Duodenal mucosa (tissue), 2 donors: ENCODE measurements around the gene IQCK.
"Not testable (repeated sequence)": the region's sequence is repeated elsewhere in the genome, so short reads cannot be mapped to it uniquely, and the experiment has no call there.

Source experiments
- H3K27ac ChIP-seq: one replicate; pipeline ENCODE4 v1.7.0; 2013; ENCODE audit warnings: low read depth, low read length
- H3K27me3 ChIP-seq, 2 donors: one replicate each; pipeline ENCODE4 v1.7.0; 2013; ENCODE audit warnings: low read length in 2 of 2, control low read depth in 1 of 2; ENCODE audit not compliant: insufficient read depth in 2 of 2, control insufficient read depth in 1 of 2
- H3K36me3 ChIP-seq, 2 donors: one replicate each; pipeline ENCODE4 v1.7.0; 2013; ENCODE audit warnings: low read length in 2 of 2, control low read depth in 1 of 2; ENCODE audit not compliant: insufficient read depth in 2 of 2, control insufficient read depth in 1 of 2
- H3K4me1 ChIP-seq, 2 donors: one replicate each; pipeline ENCODE4 v1.7.0; 2013; ENCODE audit warnings: low read length in 2 of 2, control low read depth in 1 of 2; ENCODE audit not compliant: insufficient read depth in 2 of 2, control insufficient read depth in 1 of 2
- H3K4me3 ChIP-seq, 2 donors: one replicate each; pipeline ENCODE4 v1.7.0; 2013; ENCODE audit warnings: low read length in 2 of 2, low read depth in 1 of 2
- H3K9ac ChIP-seq, 2 donors: one replicate each; pipeline ENCODE4 v1.7.0; 2013; ENCODE audit warnings: low read length in 2 of 2, low read depth in 1 of 2
- H3K9me3 ChIP-seq, 2 donors: one replicate each; pipeline ENCODE4 v1.7.0; 2013; ENCODE audit warnings: low read length in 2 of 2, control low read depth in 1 of 2; ENCODE audit not compliant: control insufficient read depth in 1 of 2

Gene IQCK, protein sequence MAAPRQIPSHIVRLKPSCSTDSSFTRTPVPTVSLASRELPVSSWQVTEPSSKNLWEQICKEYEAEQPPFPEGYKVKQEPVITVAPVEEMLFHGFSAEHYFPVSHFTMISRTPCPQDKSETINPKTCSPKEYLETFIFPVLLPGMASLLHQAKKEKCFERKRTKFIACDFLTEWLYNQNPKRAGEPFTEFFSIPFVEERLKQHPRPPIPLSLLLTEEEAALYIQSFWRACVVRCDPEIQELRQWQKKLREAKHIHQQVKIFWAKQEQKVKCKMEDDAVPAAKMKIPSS

GRCh38 chr16:19717741-19718623 lies at the start of gene IQCK, which contains the start of gene KNOP1:
TSS of gene IQCK (plus strand) at chr16:19718271. CDS start at chr16:19718307, 36 bp downstream.
TSS of gene KNOP1 (minus strand) at chr16:19718227. CDS start at chr16:19715035, 3,192 bp downstream.
- Histone ChIP-seq H3K4me3 (peak within 1 kb of the TSS; percentile 90), H3K36me3 (peaks cover 0 to 12% of the 10 kb centered on the region in 2 donors), H3K4me1 (peaks cover 20 to 22% of the 10 kb centered on the region in 2 donors), H3K27me3 (no peaks in the 10 kb centered on the region), H3K9ac (peak within 1 kb of the TSS; percentile 62 to 67), H3K9me3 (no peaks in the 10 kb centered on the region), H3K27ac (peak within 1 kb of the TSS; percentile 50)

GRCh38 chr16:19672378-19672777 lies 45.7 kb upstream of the IQCK start:
- Histone ChIP-seq H3K9ac (no peak overlapping the region), H3K9me3 (no peaks in the 10 kb centered on the region), H3K36me3 (peaks cover 18 to 35% of the 10 kb centered on the region in 2 donors), H3K27ac (no peak overlapping the region), H3K27me3 (no peaks in the 10 kb centered on the region), H3K4me1 (no peaks in the 10 kb centered on the region), H3K4me3 (no peak overlapping the region)

GRCh38 chr16:19674485-19674884 lies 43.6 kb upstream of the IQCK start:
- Histone ChIP-seq H3K9me3 (no peaks in the 10 kb centered on the region), H3K27me3 (no peaks in the 10 kb centered on the region), H3K4me1 (no peaks in the 10 kb centered on the region), H3K9ac (no peak overlapping the region), H3K36me3 (peaks cover 10 to 25% of the 10 kb centered on the region in 2 donors), H3K27ac (no peak overlapping the region), H3K4me3 (no peak overlapping the region)

GRCh38 chr16:19677402-19677801 lies 40.7 kb upstream of the IQCK start:
- H3K27me3 ChIP-seq = no peaks in the 10 kb centered on the region
- H3K36me3 ChIP-seq = peaks cover 8 to 23% of the 10 kb centered on the region in 2 donors
- no peaks in the 10 kb centered on the region for H3K4me1 ChIP-seq
- no peak overlapping the region for H3K9ac ChIP-seq
- H3K4me3 ChIP-seq = no peak overlapping the region
- H3K27ac ChIP-seq = no peak overlapping the region
- H3K9me3 ChIP-seq = no peaks in the 10 kb centered on the region

- H3K4me1 ChIP-seq = no peaks in the 10 kb centered on the region
- H3K9me3 ChIP-seq = no peaks in the 10 kb centered on the region
- H3K27ac ChIP-seq = no peak overlapping the region
- H3K36me3 ChIP-seq = peaks cover 14 to 36% of the 10 kb centered on the region in 2 donors
- H3K9ac ChIP-seq = no peak overlapping the region
- no peaks in the 10 kb centered on the region for H3K27me3 ChIP-seq
- no peak overlapping the region for H3K4me3 ChIP-seq
Measured at GRCh38 chr16:19678804-19679203, 39.3 kb upstream of the IQCK start.

GRCh38 chr16:19679281-19679680 lies 38.8 kb upstream of the IQCK start:
- H3K4me1 ChIP-seq, H3K27ac ChIP-seq, H3K27me3 ChIP-seq, H3K9me3 ChIP-seq, H3K9ac ChIP-seq, H3K4me3 ChIP-seq: not testable (repeated sequence)
- peaks cover 15 to 41% of the 10 kb centered on the region in 2 donors for H3K36me3 ChIP-seq

DNA sequence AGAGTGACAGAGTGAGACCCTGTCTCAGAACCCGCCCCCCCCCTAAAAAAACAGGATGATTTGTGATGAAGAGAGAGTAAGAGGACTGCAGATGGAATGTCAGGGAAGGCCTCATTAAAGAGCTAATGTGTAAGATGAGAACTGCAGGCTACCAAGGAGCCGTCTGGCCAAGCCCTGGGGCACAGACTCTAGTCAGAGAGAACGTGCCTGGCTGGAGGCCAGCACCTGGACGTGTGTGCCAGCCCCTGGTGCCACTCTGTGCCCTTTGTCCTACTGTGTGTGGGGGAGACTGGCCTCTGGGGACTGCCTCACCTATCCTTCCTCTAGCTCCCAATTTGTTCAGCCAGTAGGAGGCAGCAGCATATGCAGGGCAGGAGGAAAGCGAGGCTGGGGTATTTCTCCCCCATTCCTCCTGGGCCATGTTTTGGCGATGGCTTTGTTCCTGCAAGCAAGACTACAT lies 37.2 kb upstream of the IQCK start:
- Histone ChIP-seq H3K27me3 (no peaks in the 10 kb centered on the region), H3K4me3 (no peak overlapping the region), H3K9ac (no peak overlapping the region), H3K4me1 (no peaks in the 10 kb centered on the region), H3K27ac (no peak overlapping the region), H3K36me3 (peaks cover 18 to 57% of the 10 kb centered on the region in 2 donors), H3K9me3 (no peaks in the 10 kb centered on the region)

DNA sequence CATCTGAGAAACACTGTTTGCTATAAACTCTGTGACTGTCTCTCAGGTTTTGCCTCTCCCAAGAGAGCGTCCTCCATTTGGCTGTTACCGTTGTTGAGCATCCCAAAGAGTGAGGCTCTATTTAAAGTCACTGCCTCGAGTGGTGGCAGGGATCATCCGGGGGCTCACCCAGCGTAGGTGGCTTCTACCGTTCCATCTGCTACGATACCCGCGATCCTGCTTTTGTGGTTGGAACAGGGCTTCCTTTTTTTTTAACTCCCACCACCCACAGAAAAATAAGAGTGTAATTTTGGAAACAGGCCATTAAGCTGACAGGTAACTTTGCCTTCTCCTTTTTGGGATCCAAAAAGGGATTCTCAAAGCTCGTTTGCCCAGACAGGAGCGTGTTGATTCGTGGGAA lies 36.4 kb upstream of the IQCK start:
- Histone ChIP-seq H3K9me3 (no peaks in the 10 kb centered on the region), H3K9ac (no peak overlapping the region), H3K27ac (no peak overlapping the region), H3K4me3 (no peak overlapping the region), H3K4me1 (no peaks in the 10 kb centered on the region), H3K36me3 (peaks cover 20 to 52% of the 10 kb centered on the region in 2 donors), H3K27me3 (no peaks in the 10 kb centered on the region)

DNA sequence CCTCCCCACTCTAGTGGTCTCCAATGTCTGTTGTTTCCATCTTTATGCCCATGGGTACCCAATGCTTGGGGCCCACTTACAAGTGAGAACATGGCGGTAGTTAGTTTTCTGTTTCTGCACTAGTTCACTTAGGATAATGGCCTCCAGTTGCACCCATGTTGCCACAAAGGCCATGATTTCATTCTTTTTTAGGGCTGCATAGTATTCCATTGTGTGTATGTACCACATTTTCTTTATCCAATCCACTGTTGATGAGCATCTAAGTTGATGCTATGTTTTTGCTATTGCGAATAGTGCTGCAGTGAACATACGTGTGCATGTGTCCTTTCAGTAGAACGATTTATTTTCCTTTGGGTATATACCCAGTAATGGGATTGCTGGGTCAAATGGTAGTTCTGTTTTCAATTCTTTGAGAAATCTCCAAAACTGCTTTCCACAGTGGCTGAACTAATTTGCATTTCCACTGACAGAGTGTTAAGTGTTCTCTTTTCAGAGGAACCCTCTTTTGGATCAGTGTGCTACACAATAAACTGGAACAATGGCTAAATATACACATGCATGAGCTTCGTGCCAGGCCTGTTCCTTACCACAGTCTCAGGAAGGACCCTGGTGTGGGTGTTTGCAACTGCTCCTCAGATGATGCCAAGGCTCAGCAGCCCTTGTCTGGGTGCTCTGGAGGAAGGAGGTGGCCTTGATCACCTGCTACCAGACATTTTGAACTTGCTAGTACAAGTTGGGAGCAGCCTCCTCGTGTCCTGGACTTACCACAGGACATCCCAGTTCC lies 34.4 kb upstream of the IQCK start:
- Histone ChIP-seq H3K4me3 (no peak overlapping the region), H3K9ac (no peak overlapping the region), H3K9me3 (no peaks in the 10 kb centered on the region), H3K4me1 (no peaks in the 10 kb centered on the region), H3K27me3 (no peaks in the 10 kb centered on the region), H3K36me3 (peaks cover 20 to 57% of the 10 kb centered on the region in 2 donors), H3K27ac (no peak overlapping the region)
